GM12801 (cell line): ENCODE data around the gene TAC4.

Experiments
- TF ChIP-seq, protein P1 (sequence below): IDR thresholded peaks from one replicate; pipeline ENCODE4 v1.5.1; 2011; ENCODE audit warnings: control low read depth; ENCODE audit not compliant: insufficient read length; ENCODE audit errors: extremely low read depth

TAC4 gene

GRCh38 chr17:49848019-49848473 is at the start of gene TAC4:
TAC4 (minus strand) TSS chr17:49848069; CDS start chr17:49848017, 52 bp downstream.
- TF ChIP-seq, protein P1, sequence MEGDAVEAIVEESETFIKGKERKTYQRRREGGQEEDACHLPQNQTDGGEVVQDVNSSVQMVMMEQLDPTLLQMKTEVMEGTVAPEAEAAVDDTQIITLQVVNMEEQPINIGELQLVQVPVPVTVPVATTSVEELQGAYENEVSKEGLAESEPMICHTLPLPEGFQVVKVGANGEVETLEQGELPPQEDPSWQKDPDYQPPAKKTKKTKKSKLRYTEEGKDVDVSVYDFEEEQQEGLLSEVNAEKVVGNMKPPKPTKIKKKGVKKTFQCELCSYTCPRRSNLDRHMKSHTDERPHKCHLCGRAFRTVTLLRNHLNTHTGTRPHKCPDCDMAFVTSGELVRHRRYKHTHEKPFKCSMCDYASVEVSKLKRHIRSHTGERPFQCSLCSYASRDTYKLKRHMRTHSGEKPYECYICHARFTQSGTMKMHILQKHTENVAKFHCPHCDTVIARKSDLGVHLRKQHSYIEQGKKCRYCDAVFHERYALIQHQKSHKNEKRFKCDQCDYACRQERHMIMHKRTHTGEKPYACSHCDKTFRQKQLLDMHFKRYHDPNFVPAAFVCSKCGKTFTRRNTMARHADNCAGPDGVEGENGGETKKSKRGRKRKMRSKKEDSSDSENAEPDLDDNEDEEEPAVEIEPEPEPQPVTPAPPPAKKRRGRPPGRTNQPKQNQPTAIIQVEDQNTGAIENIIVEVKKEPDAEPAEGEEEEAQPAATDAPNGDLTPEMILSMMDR: no peak

- TF ChIP-seq, protein P1: no peak
These were observed 49.0 kb upstream of the TAC4 start for GRCh38 chr17:49896860-49897259.

- TF ChIP-seq, protein P1: no peak
These were observed 48.4 kb upstream of the TAC4 start for GRCh38 chr17:49896222-49896621.

DNA sequence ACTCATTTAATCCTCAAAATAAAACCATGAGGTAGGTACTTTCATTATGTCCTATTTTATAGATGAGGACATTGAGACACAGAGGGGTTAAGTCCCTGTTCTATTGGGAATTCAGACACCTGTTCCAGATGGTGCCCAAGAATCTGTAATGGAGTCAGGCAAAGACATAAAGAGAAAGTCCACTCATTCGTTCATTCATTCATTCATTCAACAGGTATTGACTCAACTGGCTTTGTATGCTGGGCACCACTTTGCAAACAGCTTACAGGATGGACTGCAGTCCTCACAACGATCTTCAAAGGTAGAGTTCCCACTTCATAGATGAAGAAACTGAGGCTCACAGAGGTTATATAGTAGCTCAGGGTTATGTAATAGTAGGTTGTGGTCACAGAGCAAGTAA is 47.9 kb upstream of the TAC4 start:
- TF ChIP-seq, protein P1: no peak

DNA sequence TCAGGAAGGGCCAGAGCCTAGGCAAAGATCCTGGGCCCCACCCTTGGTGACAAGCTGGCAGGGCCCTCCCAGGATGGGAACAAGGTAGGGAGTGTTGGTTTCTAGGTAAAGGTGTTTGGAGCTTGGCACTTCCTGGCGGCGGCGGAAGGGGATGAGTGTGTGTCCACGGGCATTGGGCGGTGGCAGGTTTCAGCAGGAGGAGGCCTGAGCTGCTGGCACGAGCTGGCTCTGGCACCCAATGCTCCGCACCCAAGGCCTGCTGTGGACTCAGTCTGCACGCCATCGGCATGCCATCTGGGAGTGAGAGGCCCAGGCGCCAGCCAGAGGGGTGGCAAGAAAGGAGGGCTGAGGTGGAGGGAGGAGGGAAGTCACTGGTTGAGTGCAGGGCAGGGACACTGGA is 46.9 kb upstream of the TAC4 start:
- TF ChIP-seq, protein P1: no peak

GRCh38 chr17:49891694-49892389 is 44.0 kb upstream of the TAC4 start:
- TF ChIP-seq, protein P1: no peak

- TF ChIP-seq, protein P1: no peak
These were observed 43.4 kb upstream of the TAC4 start for GRCh38 chr17:49891271-49891670.

DNA sequence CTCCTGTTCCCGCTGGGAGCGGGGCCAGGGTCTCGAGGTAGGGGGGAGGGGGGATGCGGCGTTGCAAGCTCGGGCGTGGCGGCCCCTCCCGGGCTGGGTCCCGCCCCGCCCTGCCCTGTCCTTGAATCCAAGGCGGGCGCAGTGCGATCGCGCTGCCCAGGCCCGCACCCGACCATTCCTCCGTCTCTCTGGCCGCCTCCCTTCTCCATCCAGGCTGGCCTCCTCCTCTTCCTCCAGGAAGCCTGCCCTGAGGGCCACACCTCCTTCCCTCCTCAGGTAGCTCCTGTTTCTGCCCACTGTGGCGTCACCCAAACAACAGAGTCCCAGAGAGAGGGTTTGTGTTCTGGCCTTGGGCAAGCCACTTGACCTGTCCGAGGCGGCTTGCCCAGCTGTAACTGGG is 43.0 kb upstream of the TAC4 start:
- TF ChIP-seq, protein P1: no peak
